HG02763 (cell line): ENCODE data around the gene INTS4.
"Not testable (repeated sequence)": the region's sequence is repeated elsewhere in the genome, so short reads cannot be mapped to it uniquely, and the experiment has no call there.

Experiments
- ATAC-seq: cut with Tn5 transposase; IDR thresholded peaks from one replicate; pipeline ENCODE4 v1.9.1; 2021; ENCODE audit warnings: mild to moderate bottlenecking, moderate library complexity; ENCODE audit not compliant: unreplicated experiment

Gene INTS4

GRCh38 chr11:77883775-77884174 lies 110.7 kb downstream of the INTS4 start:
- ATAC-seq, result no peak

- ATAC-seq, result no peak
Measured at GRCh38 chr11:77882396-77882795, 112.1 kb downstream of the INTS4 start.

GRCh38 chr11:77879218-77879617 lies 115.2 kb downstream of the INTS4 start:
- ATAC-seq, result no peak

GRCh38 chr11:77878247-77878646 lies 116.2 kb downstream of the INTS4 start:
- ATAC-seq, result not testable (repeated sequence)

GRCh38 chr11:77876045-77876444 lies 118.4 kb downstream of the INTS4 start:
- ATAC-seq, result no peak

GRCh38 chr11:77874206-77874605 lies 120.3 kb downstream of the INTS4 start:
- ATAC-seq, result no peak

GRCh38 chr11:77873345-77873744 lies 121.1 kb downstream of the INTS4 start:
- no peak for ATAC-seq

- ATAC-seq, result no peak
Measured at GRCh38 chr11:77871855-77872254, 122.6 kb downstream of the INTS4 start.

- no peak for ATAC-seq
Measured at GRCh38 chr11:77868744-77869143, 125.7 kb downstream of the INTS4 start.

- ATAC-seq, result no peak
Measured at GRCh38 chr11:77866336-77866735, 128.1 kb downstream of the INTS4 start.

GRCh38 chr11:77865805-77866204 lies 128.7 kb downstream of the INTS4 start:
- ATAC-seq, result no peak

- ATAC-seq, result not testable (repeated sequence)
Measured at GRCh38 chr11:77861444-77861843, 133.0 kb downstream of the INTS4 start.

- ATAC-seq, result not testable (repeated sequence)
Measured at GRCh38 chr11:77857906-77858457, 136.5 kb downstream of the INTS4 start.

- no peak for ATAC-seq
Measured at GRCh38 chr11:77854838-77855237, 139.6 kb downstream of the INTS4 start.

- ATAC-seq, result no peak
Measured at GRCh38 chr11:77851503-77851902, 143.0 kb downstream of the INTS4 start.

- ATAC-seq, result not testable (repeated sequence)
Measured at GRCh38 chr11:77843700-77844099, 150.8 kb downstream of the INTS4 start.

- ATAC-seq, result no peak
Measured at GRCh38 chr11:77842441-77843121, 151.9 kb downstream of the INTS4 start.

- no peak for ATAC-seq
Measured at GRCh38 chr11:77833302-77833701, 161.2 kb downstream of the INTS4 start.

- no peak for ATAC-seq
Measured at GRCh38 chr11:77828926-77829325, 165.5 kb downstream of the INTS4 start.
